ENCODE results near the gene PRSS33. TPM values are rescaled to one million over a fixed set of nuclear protein-coding genes. Genes with fewer than 3 reads are reported as not detected.
A peak's percentile ranks its signal among the peaks of the same experiment; 100 is the strongest.

Gene PRSS33
- under 1 TPM in 2 of 3 donors, not detected in 1; 0.13 to 0.32 TPM for total RNA-seq

GRCh38 chr16:2787406-2787805 is at the start of gene PRSS33:
PRSS33 (minus strand) TSS chr16:2787560; CDS start chr16:2786547, 1,013 bp downstream.
- Mint-ChIP-seq H3K36me3 (ENCODE audit: insufficient read depth) (no peaks in the 10 kb centered on the region), H3K9me3 (no peaks in the 10 kb centered on the region), H3K4me1 (ENCODE audit: low read depth) (peaks cover 7% of the 10 kb centered on the region), H3K27me3 (ENCODE audit: low read depth) (peaks cover 32% of the 10 kb centered on the region), H3K4me3 (peak within 1 kb of the TSS; percentile 33)
- DNase-seq (no peak), ATAC-seq (no peak)

- no peak for ATAC-seq
- Mint-ChIP-seq H3K4me1 (ENCODE audit: low read depth) (peaks cover 25% of the 10 kb centered on the region), H3K27me3 (ENCODE audit: low read depth) (peaks cover 13% of the 10 kb centered on the region)
Measured at GRCh38 chr16:2836646-2837508, 49.5 kb upstream of the PRSS33 start.

GRCh38 chr16:2835638-2836493 is 48.5 kb upstream of the PRSS33 start:
- no peak overlapping the region for H3K4me3 Mint-ChIP-seq
- ATAC-seq (no peak), DNase-seq (no peak)
- no peaks in the 10 kb centered on the region for H3K9me3 Mint-ChIP-seq
- peaks cover 20% of the 10 kb centered on the region for H3K27me3 Mint-ChIP-seq (ENCODE audit: low read depth)
- peaks cover 19% of the 10 kb centered on the region for H3K4me1 Mint-ChIP-seq (ENCODE audit: low read depth)
- no peaks in the 10 kb centered on the region for H3K36me3 Mint-ChIP-seq (ENCODE audit: insufficient read depth)

More at GRCh38 chr16:2836646-2837508, 49.5 kb upstream of the PRSS33 start:
- no peak for DNase-seq
- H3K9me3 Mint-ChIP-seq = no peaks in the 10 kb centered on the region
- no peak overlapping the region for H3K4me3 Mint-ChIP-seq
- no peaks in the 10 kb centered on the region for H3K36me3 Mint-ChIP-seq (ENCODE audit: insufficient read depth)

GRCh38 chr16:2834968-2835367 is 47.6 kb upstream of the PRSS33 start:
- no peak for ATAC-seq
- H3K27me3 Mint-ChIP-seq (ENCODE audit: low read depth) = peaks cover 24% of the 10 kb centered on the region
- no peak for DNase-seq
- H3K4me1 Mint-ChIP-seq (ENCODE audit: low read depth) = peaks cover 16% of the 10 kb centered on the region
- no peaks in the 10 kb centered on the region for H3K36me3 Mint-ChIP-seq (ENCODE audit: insufficient read depth)
- H3K4me3 Mint-ChIP-seq = no peak overlapping the region
- H3K9me3 Mint-ChIP-seq = no peaks in the 10 kb centered on the region

- DNase-seq (no peak), ATAC-seq (no peak)
- Mint-ChIP-seq H3K27me3 (ENCODE audit: low read depth) (peaks cover 24% of the 10 kb centered on the region), H3K4me3 (no peak overlapping the region), H3K36me3 (ENCODE audit: insufficient read depth) (no peaks in the 10 kb centered on the region), H3K9me3 (no peaks in the 10 kb centered on the region), H3K4me1 (ENCODE audit: low read depth) (peaks cover 5% of the 10 kb centered on the region)
Measured at GRCh38 chr16:2833776-2834175, 46.4 kb upstream of the PRSS33 start.

- Mint-ChIP-seq H3K9me3 (no peaks in the 10 kb centered on the region), H3K4me1 (ENCODE audit: low read depth) (no peaks in the 10 kb centered on the region), H3K4me3 (no peak overlapping the region), H3K36me3 (ENCODE audit: insufficient read depth) (no peaks in the 10 kb centered on the region), H3K27me3 (ENCODE audit: low read depth) (peaks cover 26% of the 10 kb centered on the region)
- DNase-seq (no peak), ATAC-seq (no peak)
Measured at GRCh38 chr16:2831203-2831602, 43.8 kb upstream of the PRSS33 start.

GRCh38 chr16:2830355-2830695 is 43.0 kb upstream of the PRSS33 start:
- no peaks in the 10 kb centered on the region for H3K9me3 Mint-ChIP-seq
- DNase-seq (no peak), ATAC-seq (no peak)
- peaks cover 26% of the 10 kb centered on the region for H3K27me3 Mint-ChIP-seq (ENCODE audit: low read depth)
- H3K36me3 Mint-ChIP-seq (ENCODE audit: insufficient read depth) = no peaks in the 10 kb centered on the region
- no peak overlapping the region for H3K4me3 Mint-ChIP-seq
- H3K4me1 Mint-ChIP-seq (ENCODE audit: low read depth) = no peaks in the 10 kb centered on the region

- H3K27me3 Mint-ChIP-seq (ENCODE audit: low read depth) = peaks cover 26% of the 10 kb centered on the region
Measured at GRCh38 chr16:2829501-2830354, 42.4 kb upstream of the PRSS33 start, which contains the start of gene ZG16B. ZG16B (plus strand) TSS chr16:2830303; CDS start chr16:2830442, 139 bp downstream.

GRCh38 chr16:2828876-2829430 is 41.6 kb upstream of the PRSS33 start:
- DNase-seq = no peak
- Mint-ChIP-seq H3K27me3 (ENCODE audit: low read depth) (peaks cover 24% of the 10 kb centered on the region), H3K4me3 (no peak overlapping the region), H3K9me3 (no peaks in the 10 kb centered on the region), H3K36me3 (ENCODE audit: insufficient read depth) (no peaks in the 10 kb centered on the region), H3K4me1 (ENCODE audit: low read depth) (no peaks in the 10 kb centered on the region)
- no peak for ATAC-seq

More at GRCh38 chr16:2829501-2830354, 42.4 kb upstream of the PRSS33 start, which contains the start of gene ZG16B:
- no peaks in the 10 kb centered on the region for H3K9me3 Mint-ChIP-seq
- DNase-seq = no peak
- H3K4me1 Mint-ChIP-seq (ENCODE audit: low read depth) = no peaks in the 10 kb centered on the region
- no peaks in the 10 kb centered on the region for H3K36me3 Mint-ChIP-seq (ENCODE audit: insufficient read depth)
- peak in 1 of 2 donors; percentile 25 for ATAC-seq
- H3K4me3 Mint-ChIP-seq = no peak within 1 kb of the TSS

GRCh38 chr16:2828521-2828840 is 41.1 kb upstream of the PRSS33 start:
- no peaks in the 10 kb centered on the region for H3K4me1 Mint-ChIP-seq (ENCODE audit: low read depth)
- H3K9me3 Mint-ChIP-seq = no peaks in the 10 kb centered on the region
- DNase-seq (no peak), ATAC-seq (no peak)
- peaks cover 21% of the 10 kb centered on the region for H3K27me3 Mint-ChIP-seq (ENCODE audit: low read depth)
- no peak overlapping the region for H3K4me3 Mint-ChIP-seq
- H3K36me3 Mint-ChIP-seq (ENCODE audit: insufficient read depth) = no peaks in the 10 kb centered on the region

- H3K4me3 Mint-ChIP-seq = no peak overlapping the region
- no peaks in the 10 kb centered on the region for H3K36me3 Mint-ChIP-seq (ENCODE audit: insufficient read depth)
- peaks cover 21% of the 10 kb centered on the region for H3K27me3 Mint-ChIP-seq (ENCODE audit: low read depth)
- no peaks in the 10 kb centered on the region for H3K9me3 Mint-ChIP-seq
- no peaks in the 10 kb centered on the region for H3K4me1 Mint-ChIP-seq (ENCODE audit: low read depth)
- DNase-seq (no peak), ATAC-seq (no peak)
Measured at GRCh38 chr16:2827831-2828520, 40.6 kb upstream of the PRSS33 start.

GRCh38 chr16:2827374-2827791 is 40.0 kb upstream of the PRSS33 start:
- Mint-ChIP-seq H3K4me1 (ENCODE audit: low read depth) (no peaks in the 10 kb centered on the region), H3K27me3 (ENCODE audit: low read depth) (peaks cover 18% of the 10 kb centered on the region), H3K36me3 (ENCODE audit: insufficient read depth) (no peaks in the 10 kb centered on the region), H3K4me3 (no peak overlapping the region), H3K9me3 (no peaks in the 10 kb centered on the region)
- DNase-seq (no peak), ATAC-seq (no peak)

GRCh38 chr16:2826591-2827373 is 39.4 kb upstream of the PRSS33 start:
- Mint-ChIP-seq H3K36me3 (ENCODE audit: insufficient read depth) (no peaks in the 10 kb centered on the region), H3K4me1 (ENCODE audit: low read depth) (no peaks in the 10 kb centered on the region), H3K4me3 (no peak overlapping the region), H3K9me3 (no peaks in the 10 kb centered on the region), H3K27me3 (ENCODE audit: low read depth) (peaks cover 18% of the 10 kb centered on the region)
- ATAC-seq (no peak), DNase-seq (no peak)
